ENCODE data around the gene C19orf67.

C19orf67 gene

DNA sequence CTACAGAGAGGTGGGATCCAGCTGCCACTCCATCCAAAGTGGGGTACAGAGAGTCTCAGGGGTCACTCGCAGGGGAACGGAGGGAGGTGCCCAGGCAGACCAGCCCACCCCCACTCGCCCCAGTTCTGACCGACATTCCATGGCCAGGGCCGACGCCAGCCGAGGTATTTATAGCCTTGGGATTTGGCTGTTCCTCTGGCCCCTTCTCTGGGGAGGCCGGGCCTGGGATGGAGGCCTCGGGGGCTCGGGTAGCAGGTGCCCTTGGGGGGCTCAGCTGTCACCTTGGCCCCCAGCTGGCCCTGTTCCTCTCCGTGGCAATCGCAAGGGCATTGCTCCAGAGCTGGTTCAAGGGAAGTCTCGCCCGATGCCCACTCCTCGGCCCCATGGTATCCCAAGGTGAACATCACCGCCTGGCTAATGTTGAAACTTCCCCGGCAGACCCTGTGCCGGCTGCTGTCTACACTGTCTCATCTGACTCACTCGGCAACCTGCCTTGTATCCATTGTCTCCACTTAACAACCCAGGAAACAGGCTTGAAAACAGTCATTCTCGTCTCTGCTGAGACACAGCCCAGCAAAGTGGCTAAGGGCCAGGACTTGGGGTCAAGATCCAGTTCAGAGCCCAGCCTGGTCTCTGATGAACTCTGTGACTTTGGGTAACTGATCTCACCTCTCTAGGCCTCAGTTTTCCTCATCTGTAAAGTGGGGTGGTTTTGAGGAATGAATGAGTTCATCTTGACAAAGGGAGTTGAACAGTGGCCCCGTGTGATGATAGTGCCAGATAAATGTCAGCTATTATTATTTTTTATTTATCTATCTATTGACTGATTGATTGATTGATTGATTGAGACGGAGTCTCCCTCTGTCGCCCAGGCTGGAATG is 22.2 kb upstream of the C19orf67 start:
- DNase-seq = no peak

- no peak for DNase-seq
Measured at GRCh38 chr19:14106840-14107239, 21.3 kb upstream of the C19orf67 start.

GRCh38 chr19:14105680-14106079 is 20.1 kb upstream of the C19orf67 start:
- no peak for DNase-seq

- no peak for DNase-seq
Measured at GRCh38 chr19:14103310-14103709, 17.7 kb upstream of the C19orf67 start.

- no peak for DNase-seq
Measured at GRCh38 chr19:14102756-14103155, 17.2 kb upstream of the C19orf67 start.

- no peak for DNase-seq
Measured at GRCh38 chr19:14102102-14102696, 16.6 kb upstream of the C19orf67 start.

GRCh38 chr19:14101003-14101545 is 15.5 kb upstream of the C19orf67 start:
- no peak for DNase-seq

DNA sequence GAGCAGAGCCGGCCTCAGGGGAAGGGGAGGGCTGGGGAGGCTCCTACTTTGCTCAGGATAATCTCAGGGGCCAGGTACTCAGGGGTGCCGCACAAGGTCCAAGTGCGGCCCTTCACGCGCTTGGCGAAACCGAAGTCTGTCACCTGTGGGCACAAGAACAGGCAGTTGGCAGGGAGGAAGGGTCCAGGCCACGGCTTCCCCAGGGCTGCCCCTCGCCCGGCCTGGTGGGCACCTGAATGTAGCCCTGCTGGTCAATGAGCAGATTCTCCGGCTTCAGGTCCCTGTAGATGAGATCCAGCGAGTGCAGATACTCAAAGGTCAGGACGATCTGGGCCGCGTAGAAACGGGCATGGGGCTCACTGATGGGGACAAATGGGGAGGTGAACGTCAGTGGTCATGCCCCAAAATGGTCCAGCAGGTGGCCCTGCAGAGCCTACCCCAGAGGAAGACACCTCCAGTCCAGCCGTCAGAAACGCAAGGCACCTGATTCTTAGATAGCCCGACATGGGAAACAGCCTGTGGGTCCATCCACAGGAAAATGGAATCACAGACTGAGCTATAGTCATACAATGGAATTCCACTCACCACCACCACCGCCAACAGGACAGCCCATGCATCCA is 12.1 kb upstream of the C19orf67 start:
- DNase-seq = no peak

GRCh38 chr19:14096272-14096992 is 10.8 kb upstream of the C19orf67 start:
- no peak for DNase-seq

DNA sequence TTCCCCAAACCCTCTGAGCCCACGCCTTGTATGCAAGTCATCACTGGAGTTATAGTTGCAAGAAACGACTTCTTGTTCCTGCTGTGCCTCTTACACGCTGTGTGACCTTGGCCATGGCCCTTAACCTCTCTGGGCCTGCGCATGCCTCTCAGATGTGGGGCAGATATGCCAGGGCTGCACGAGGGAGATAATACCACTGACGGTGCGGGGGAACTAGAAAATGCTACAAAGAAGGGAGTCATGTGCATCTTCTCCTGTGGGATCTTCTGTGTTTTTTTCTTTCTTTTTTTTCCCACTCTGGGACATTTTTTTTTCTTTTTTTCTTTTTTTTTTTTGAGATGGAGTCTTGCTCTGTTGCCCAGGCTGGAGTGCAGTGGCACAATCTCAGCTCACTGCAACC is 9.3 kb upstream of the C19orf67 start:
- no peak for DNase-seq

- DNase-seq = no peak
Measured at GRCh38 chr19:14093117-14093823, 7.7 kb upstream of the C19orf67 start.

DNA sequence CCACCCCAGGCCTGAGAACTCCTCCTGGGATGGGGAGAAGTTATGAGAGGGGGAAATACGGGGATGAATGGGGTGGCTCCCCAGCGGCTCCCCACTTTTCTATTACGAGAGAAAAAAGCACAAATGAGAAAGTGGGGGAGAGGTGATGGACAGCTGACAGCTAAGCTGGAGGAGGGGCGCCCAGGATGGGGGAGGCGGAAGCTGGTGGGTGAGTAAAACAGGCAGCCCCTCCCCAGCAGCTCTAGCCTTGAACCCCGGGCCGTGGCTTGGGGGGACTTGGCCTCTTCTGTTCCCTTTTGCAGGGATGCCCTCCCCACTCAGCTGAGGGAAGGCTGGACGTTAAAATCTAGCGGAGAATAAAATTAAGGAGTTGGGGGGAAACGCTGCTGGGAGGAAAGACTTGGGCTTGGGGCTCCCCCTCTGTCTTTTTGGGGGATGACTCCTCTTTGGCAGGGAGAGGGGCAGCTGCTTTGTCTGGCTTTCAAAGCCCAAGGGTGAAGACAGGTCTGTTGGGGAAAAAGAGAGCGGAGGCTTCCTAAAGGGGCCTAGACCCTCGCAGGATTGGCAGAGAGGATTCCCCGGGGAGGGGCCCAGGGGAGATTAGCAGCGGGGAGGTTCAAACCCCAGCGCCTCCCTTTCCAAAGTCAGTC is 6.4 kb upstream of the C19orf67 start:
- no peak for DNase-seq

DNA sequence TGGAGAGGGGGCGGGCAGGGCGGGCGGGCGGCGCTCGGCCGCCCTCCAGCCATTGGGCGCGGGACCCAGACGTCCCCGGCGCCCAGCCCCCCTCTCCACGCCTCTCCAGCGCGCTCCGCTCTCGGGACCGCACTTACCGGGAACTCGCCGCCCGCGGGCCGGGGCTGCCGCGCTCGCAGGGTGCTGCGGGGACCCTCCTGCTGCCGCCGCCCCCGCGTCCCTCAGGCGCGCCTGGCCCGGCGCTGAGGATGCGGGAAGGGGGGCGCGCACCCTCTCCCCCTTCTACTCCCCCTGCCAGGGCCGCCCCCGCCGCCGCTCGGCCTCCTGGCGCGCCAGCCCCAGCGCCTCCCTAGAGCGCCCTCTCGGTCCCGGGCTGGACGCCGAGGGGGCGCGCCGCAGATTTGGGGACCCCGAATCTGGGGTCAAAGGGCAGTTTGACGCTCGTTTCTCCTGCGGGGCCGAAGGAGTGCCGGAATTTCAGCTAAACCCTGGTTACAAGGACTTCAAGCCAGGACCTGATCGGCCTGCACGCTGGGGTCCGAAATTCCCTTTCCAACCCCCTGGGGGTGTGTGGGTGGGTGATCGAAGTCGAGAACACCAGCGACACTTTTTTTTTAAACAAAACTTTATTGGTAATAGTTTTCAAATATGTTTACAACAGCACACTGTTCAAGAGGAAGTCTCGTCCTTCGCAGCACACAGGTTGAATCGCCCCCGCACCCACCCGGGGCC is 5.7 kb upstream of the C19orf67 start:
- DNase-seq = peak; percentile 70

GRCh38 chr19:14090509-14091080 is 5.0 kb upstream of the C19orf67 start, which contains the start of gene SAMD1:
Gene SAMD1, minus strand, starts transcription at chr19:14090751.
- peak; percentile 91 for DNase-seq

- DNase-seq = peak; percentile 49
Measured at GRCh38 chr19:14089662-14090508, 4.3 kb upstream of the C19orf67 start.

DNA sequence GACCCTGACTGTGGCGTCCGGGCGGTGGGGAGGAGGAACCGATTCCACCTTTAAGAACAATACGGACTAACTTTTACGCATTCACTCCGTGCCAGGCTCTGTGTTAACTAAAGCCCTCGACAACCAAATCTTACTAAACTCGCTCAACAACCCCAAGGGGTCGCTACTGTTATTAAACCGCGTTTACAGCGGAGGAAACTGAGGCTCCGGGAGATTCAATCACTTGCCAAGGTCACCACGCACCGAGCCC is 3.8 kb upstream of the C19orf67 start:
- DNase-seq = peak; percentile 28

- DNase-seq = no peak
Measured at GRCh38 chr19:14088634-14089411, 3.2 kb upstream of the C19orf67 start.

GRCh38 chr19:14086098-14086497 is 515 bp upstream of the C19orf67 start:
- no peak for DNase-seq

- no peak for DNase-seq
Measured at GRCh38 chr19:14082675-14082960, 3.0 kb downstream of the C19orf67 start.
